A549 (cell line): ENCODE measurements around the gene MAGI2. TPM values are rescaled to one million over a fixed set of nuclear protein-coding genes. Genes with fewer than 3 reads are reported as not detected.

Experiments
- polyA plus RNA-seq, 4 experiments: library from polyadenylated mRNA; depleted of rRNA in 3 of 4; stranded (reverse); fragments of >200 nt; fragmentation: RNase III in 1 of 4; extraction: RNeasy Plus Mini Kit Qiagen cat#74134 plus additional on column Dnase treatment in 1 of 4; gene quantifications; 2 replicates in 3 of 4; 3 replicates in 1 of 4; pipeline ENCODE4 v1.2.3, GENCODE V29; 2011 to 2017
- small RNA-seq, 6 experiments: library from RNA; depleted of rRNA; stranded (forward); fragments of <200 nt; gene quantifications; one replicate each; pipeline ENCODE3, GENCODE V24; 2012

The MAGI2 gene
- polyA plus RNA-seq, 2 of the 4 experiments (the other 2 are of a cell fraction): 0.48 to 0.81 TPM

Small RNAs within 50 kb of the gene (small RNA-seq; reads per million reads assigned to genes)
- gene RNU6-337P: 0 reads per million in 6 experiments
- 0 reads per million in 6 experiments for gene RNU6-530P
